K562 (cell line): Measurements from ENCODE around the gene MRPL42. TPM values are rescaled to one million over a fixed set of nuclear protein-coding genes. Genes with fewer than 3 reads are reported as not detected.

ENCODE experiments used
- ATAC-seq: fragments of 200-7000 bp; cut with Tn5 transposase; 3 replicates; pipeline ENCODE4 v1.9.1; 2020; ENCODE audit warnings: moderate library complexity
- BruUV-seq: library from RNA; stranded (reverse); fragments of 400-500 nt; replicated peaks from 2 replicates; lab custom pipeline; 2021; lab: Mats Ljungman, UMichigan
- CTCF ChIA-PET: fragments of 300-600 bp; formaldehyde crosslinking; extraction: SDS; loops from one replicate; lab custom pipeline; 2021; ENCODE audit warnings: low intra/inter-chr PET ratio; lab: Yijun Ruan, JAX
- POLR2A ChIA-PET: fragments of 300-600, 350-650 bp; sonication (Branson Sonifier 250); formaldehyde crosslinking; extraction: SDS; loops from one replicate; lab custom pipeline; 2021; ENCODE audit warnings: antibody characterized with exemption, inconsistent platforms; lab: Yijun Ruan, JAX
- DNase-seq, 4 experiments: peaks; one replicate each; pipeline versions ENCODE4 v3.0.0 to v3.0.0-alpha.2; 2011 to 2018; ENCODE audit warnings: low spot score in 3 of 4, mixed read lengths in 3 of 4; ENCODE audit errors: extremely low read depth in 1 of 4
- FAIRE-seq: peaks from 2 replicates; lab custom pipeline; 2011; peaks lifted over from hg19 to GRCh38; lab: Jason Lieb, UNC
- H2AFZ ChIP-seq: 2 replicates; pipeline ENCODE4 v1.6.0; 2011; ENCODE audit warnings: low read depth, low read length, control low read depth, inconsistent platforms
- H3K27ac ChIP-seq: fragments of 200-600 bp; 3 replicates; pipeline ENCODE4 v1.8.0; 2011; ENCODE audit warnings: low read depth, mild to moderate bottlenecking, control low read depth, inconsistent platforms, low read length, moderate library complexity, mixed read lengths; ENCODE audit errors: extremely low read depth
- H3K27me3 ChIP-seq, 2 experiments: fragments of 300-600 bp in 1 of 2; 2 replicates in 1 of 2; 3 replicates in 1 of 2; pipeline versions ENCODE4 v1.6.0 to v1.8.0; 2011; ENCODE audit warnings: inconsistent platforms in 2 of 2, low read length in 2 of 2, mild to moderate bottlenecking in 1 of 2, mixed read lengths in 1 of 2, moderate library complexity in 1 of 2; ENCODE audit not compliant: control insufficient read depth in 2 of 2, insufficient read depth in 2 of 2
- H3K36me3 ChIP-seq: fragments of 300-600 bp; 3 replicates; pipeline ENCODE4 v1.8.0; 2011; ENCODE audit warnings: mild to moderate bottlenecking, low read length, inconsistent platforms; ENCODE audit not compliant: control insufficient read depth, insufficient read depth
- H3K4me1 ChIP-seq, 2 experiments: fragments of 200-600 bp in 1 of 2; replicated peaks in 1 of 2; 2 replicates in 1 of 2; 3 replicates in 1 of 2; pipeline versions ENCODE4 v1.5.1 to v1.8.0; 2011; ENCODE audit warnings: inconsistent platforms in 2 of 2, low read length in 2 of 2, mild to moderate bottlenecking in 1 of 2, mixed read lengths in 1 of 2, moderate library complexity in 1 of 2; ENCODE audit not compliant: control insufficient read depth in 2 of 2, insufficient read depth in 2 of 2
- H3K4me2 ChIP-seq: 2 replicates; pipeline ENCODE4 v1.6.1; 2011; ENCODE audit warnings: low read length, control low read depth, inconsistent platforms, mixed read lengths; ENCODE audit not compliant: insufficient read depth
- H3K4me3 ChIP-seq: fragments of 200-600 bp; sonication (generic), shearing (Covaris generic); 2 replicates; pipeline ENCODE4 v1.5.1; 2016; ENCODE audit warnings: control low read depth, inconsistent platforms
- H3K79me2 ChIP-seq: fragments of 200-600 bp; 3 replicates; pipeline ENCODE4 v1.8.0; 2011; ENCODE audit warnings: low read length, inconsistent platforms; ENCODE audit not compliant: control insufficient read depth, insufficient read depth
- H3K9ac ChIP-seq, 2 experiments: 2 replicates each; pipeline versions ENCODE4 v1.6.0 to v1.6.1; 2011; ENCODE audit warnings: low read depth in 2 of 2, low read length in 2 of 2, control low read depth in 1 of 2, inconsistent platforms in 1 of 2, mild to moderate bottlenecking in 1 of 2, mixed read lengths in 1 of 2; ENCODE audit not compliant: insufficient read depth in 1 of 2
- H3K9me1 ChIP-seq: one replicate; pipeline ENCODE4 v1.6.0; 2011; ENCODE audit warnings: inconsistent platforms, mild to moderate bottlenecking, low read length, moderate library complexity; ENCODE audit not compliant: control insufficient read depth, insufficient read depth
- H3K9me3 ChIP-seq: replicated peaks from 2 replicates; pipeline ENCODE4 v1.5.1; 2011; ENCODE audit warnings: low read depth, low read length, inconsistent platforms; ENCODE audit not compliant: control insufficient read depth, insufficient read depth
- H4K20me1 ChIP-seq: replicated peaks from 2 replicates; pipeline ENCODE4 v1.6.1; 2011; ENCODE audit warnings: low read length, inconsistent platforms, mixed read lengths; ENCODE audit not compliant: control insufficient read depth, insufficient read depth
- EP400 ChIP-seq: fragments of 450-650 bp; IDR thresholded peaks from 2 replicates; pipeline ENCODE4 v1.6.1; 2017; ENCODE audit warnings: antibody characterized with exemption, mild to moderate bottlenecking, moderate library complexity
- GATAD2B ChIP-seq: fragments of 450-650 bp; IDR thresholded peaks from 2 replicates; pipeline ENCODE4 v1.6.1; 2017; ENCODE audit warnings: mild to moderate bottlenecking, borderline replicate concordance
- MITF ChIP-seq: IDR thresholded peaks from 2 replicates; pipeline ENCODE4 v1.6.1; 2014; ENCODE audit warnings: antibody characterized with exemption
- NCOA2 ChIP-seq, 2 experiments: fragments of 450-650 bp; IDR thresholded peaks; 2 replicates each; pipeline ENCODE4 v1.6.1; 2018; ENCODE audit warnings: mild to moderate bottlenecking in 2 of 2, moderate library complexity in 1 of 2; ENCODE audit not compliant: partially characterized antibody in 2 of 2
- NCOA6 ChIP-seq: fragments of 450-650 bp; IDR thresholded peaks from 2 replicates; pipeline ENCODE4 v1.6.1; 2017; ENCODE audit warnings: mild to moderate bottlenecking
- NFE2 ChIP-seq: IDR thresholded peaks from 2 replicates; pipeline ENCODE4 v1.6.1; 2014; ENCODE audit warnings: antibody characterized with exemption, low read depth
- POLR2AphosphoS2 ChIP-seq: IDR thresholded peaks from 2 replicates; pipeline ENCODE4 v1.6.1; 2012; ENCODE audit warnings: low read length, improper control_type of control experiment
- WHSC1 ChIP-seq: IDR thresholded peaks from one replicate; pipeline ENCODE4 v1.6.1; 2012; ENCODE audit warnings: low read length, control low read depth, inconsistent platforms
- ZBTB49 ChIP-seq: sonication (generic); formaldehyde crosslinking; IDR thresholded peaks from 2 replicates; pipeline ENCODE4 v1.8.0; 2022; ENCODE audit warnings: missing genetic modification reagents, mild to moderate bottlenecking, borderline replicate concordance
- ZNF175 ChIP-seq: fragments of 200-800 bp; sonication (Bioruptor generic); IDR thresholded peaks from 2 replicates; pipeline ENCODE4 v1.6.1; 2016; ENCODE audit warnings: low read depth, mild to moderate bottlenecking, missing genetic modification characterization, missing compliant biosample characterization
- ZNF717 ChIP-seq: fragments of 250-450 bp; sonication (Bioruptor Pico); IDR thresholded peaks from 2 replicates; pipeline ENCODE4 v1.5.0; 2021
- WGBS: fragments of 100-300 bp; shearing (Covaris generic); methylation state at CpG from one replicate; pipeline ENCODE4 v1.1.6; 2016; ENCODE audit warnings: low coverage, mixed read lengths; ENCODE audit not compliant: insufficient coverage; ENCODE audit errors: missing lambda C conversion rate; 5-methylcytosine and 5-hydroxymethylcytosine counted together
- in situ Hi-C: fragments of 300-500 bp; cut with MboI; formaldehyde crosslinking; loops from 4 replicates; pipeline ENCODE4 v1.15.0; 2018; ENCODE audit warnings: inconsistent platforms, mixed read lengths
- intact Hi-C: fragments of 100-400 bp; cut with micrococcal nuclease; formaldehyde crosslinking; loops from 2 replicates; pipeline ENCODE4 v1.14.2; 2022
- polyA plus RNA-seq, 8 experiments: library from polyadenylated mRNA; depleted of rRNA in 4 of 8; stranded (reverse) in 5 of 8; unstranded in 3 of 8; fragments of >200 nt; fragmentation: Nextera tagmentation in 2 of 8; fragmentation: Illumina TruSeq in 1 of 8; extraction: Ambion mirVana in 2 of 8; extraction: Trizol in 1 of 8; gene quantifications; 2 replicates each; pipeline versions ENCODE4 v1.2.1 to v1.2.3, GENCODE V29; 2011 to 2014; ENCODE audit warnings: inconsistent platforms in 1 of 8, missing spikeins in 1 of 8
- total RNA-seq, 7 experiments: library from RNA; depleted of rRNA in 6 of 7; stranded (reverse); fragments of >200 nt in 6 of 7; fragmentation: Illumina TruSeq in 2 of 7; extraction: Trizol in 2 of 7; gene quantifications; 2 replicates each; pipeline versions ENCODE4 v1.2.1 to v1.2.3, GENCODE V29; 2011 to 2021; ENCODE audit warnings: low replicate concordance in 1 of 7

Gene MRPL42
- total and polyA plus RNA-seq, 9 of the 15 experiments (the other 6 are each of a cell fraction or from before 2014, with no cell fraction given) = 104 to 806 (median 218) TPM

- TF ChIP-seq ZBTB49 (CRISPR knock-in tag) (no peak), WHSC1 (no peak), GATAD2B (no peak), POLR2AphosphoS2 (no peak), NCOA6 (no peak), ZNF175 (CRISPR knock-in tag) (no peak), ZNF717 (CRISPR knock-in tag) (no peak), NFE2 (no peak)
These were observed 9.2 kb downstream of the MRPL42 start (continued) for GRCh38 chr12:93476555-93476954.

GRCh38 chr12:93482721-93483120, 15.4 kb downstream of the MRPL42 start:
- Histone ChIP-seq H3K27ac (no peak overlapping the region), H3K27me3 (no peaks in the 10 kb centered on the region), H3K36me3 (peaks cover 91% of the 10 kb centered on the region), H3K9me3 (no peaks in the 10 kb centered on the region), H3K4me2 (no peak overlapping the region), H3K79me2 (peaks cover 4% of the 10 kb centered on the region; the same call in 1 of the 3 replicates), H3K4me1 (no peaks in the 10 kb centered on the region; a peak in 1 of 5 replicates), H3K9ac (no peak overlapping the region), H3K4me3 (no peak overlapping the region), H4K20me1 (no peaks in the 10 kb centered on the region), H3K9me1 (no peaks in the 10 kb centered on the region), H2AFZ (no peak overlapping the region)
- POLR2A ChIA-PET = interaction anchor here (0.7 kb wide), 1 partner anchor 405 kb away, joined by 3 read pairs; no protein-coding TSS in a partner anchor
- TF ChIP-seq GATAD2B = no peak
- no peak for TF ChIP-seq EP400
- no peak for TF ChIP-seq MITF
- no peak for TF ChIP-seq NCOA2 (IDR thresholded peaks at IDR 0.05; ENCODE audit: partially characterized antibody in 2 of 2)
- 98% methylated on average over 5 of the region's 5 CpGs for WGBS
- ATAC-seq (no peak), DNase-seq (no peak), FAIRE-seq (no peak)
- no TSS peak for BruUV-seq
- CTCF ChIA-PET = no interaction called here
- in situ Hi-C loops (no loop called here), intact Hi-C loops (no loop called here)
